ENCODE measurements around the gene HCFC1. TPM values are rescaled to one million over a fixed set of nuclear protein-coding genes. Genes with fewer than 3 reads are reported as not detected.

HCFC1 gene
- total and polyA plus RNA-seq, 9 of the 15 experiments (the other 6 are each of a cell fraction or from before 2014, with no cell fraction given), result 2.8 to 133 (median 17.1) TPM

- TF ChIP-seq MGA (IDR thresholded peaks at IDR 0.05) (peak; percentile 91), KDM1A (IDR thresholded peaks at IDR 0.05) (peak in 1 of 2 experiments; percentile 90; a peak in 2 of 4 replicates), MNT (conservative IDR thresholded peaks at IDR 0.05) (peak; percentile 81 to 85), ZNF318 (IDR thresholded peaks at IDR 0.05; ENCODE audit: borderline replicate concordance in 1 of 2, low read depth in 1 of 2) (no peak)
Measured at GRCh38 chrX:153970357-153971123, 1.1 kb downstream of the HCFC1 start (continued).
